ENCODE data around the gene DBH.

The DBH gene

DNA sequence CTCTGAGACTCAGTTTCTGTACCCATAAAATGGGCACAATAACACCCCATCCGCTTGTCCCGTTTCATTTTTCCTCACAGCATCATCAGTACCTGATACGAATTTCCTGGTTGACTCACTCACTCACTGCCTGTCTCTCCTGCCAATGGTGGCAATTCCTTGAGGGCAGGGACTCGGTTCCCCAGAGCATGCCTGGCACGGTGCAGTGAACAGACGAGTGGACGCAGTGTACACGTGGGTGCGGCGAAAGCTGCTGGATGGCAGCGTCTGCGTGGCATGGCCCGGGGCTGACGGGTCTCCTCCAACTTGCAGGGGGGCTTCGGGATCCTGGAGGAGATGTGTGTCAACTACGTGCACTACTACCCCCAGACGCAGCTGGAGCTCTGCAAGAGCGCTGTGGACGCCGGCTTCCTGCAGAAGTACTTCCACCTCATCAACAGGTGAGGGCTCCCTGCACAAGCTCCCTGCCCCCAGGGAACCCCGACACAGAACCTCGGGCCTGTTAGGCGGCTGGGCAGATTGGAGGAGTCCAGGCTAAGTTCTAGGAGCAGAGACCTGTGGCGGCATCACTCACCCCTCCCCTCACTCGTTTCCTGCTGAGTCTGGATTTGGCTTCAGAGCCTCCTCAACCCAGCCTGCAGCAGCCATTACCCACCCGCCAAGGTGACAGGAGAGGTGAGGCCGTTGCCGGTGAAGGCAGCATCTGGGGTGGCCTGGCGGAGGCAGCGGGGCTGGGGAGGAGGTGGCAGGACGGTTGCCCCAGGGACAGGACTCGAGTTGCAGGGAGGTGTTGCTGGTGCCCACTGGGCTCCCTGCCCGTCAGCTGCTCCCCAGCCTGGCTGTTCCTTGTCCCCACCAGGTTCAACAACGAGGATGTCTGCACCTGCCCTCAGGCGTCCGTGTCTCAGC is 20.3 kb downstream of the DBH start:
- H3K4me3 ChIP-seq (ENCODE audit: low read depth, low read length), result no peak overlapping the region
- no peak for DNase-seq (ENCODE audit: low read depth)
- TF ChIP-seq CTCF (IDR thresholded peaks at IDR 0.05; ENCODE audit: control insufficient read depth, extremely low read depth, insufficient read depth), result no peak

DNA sequence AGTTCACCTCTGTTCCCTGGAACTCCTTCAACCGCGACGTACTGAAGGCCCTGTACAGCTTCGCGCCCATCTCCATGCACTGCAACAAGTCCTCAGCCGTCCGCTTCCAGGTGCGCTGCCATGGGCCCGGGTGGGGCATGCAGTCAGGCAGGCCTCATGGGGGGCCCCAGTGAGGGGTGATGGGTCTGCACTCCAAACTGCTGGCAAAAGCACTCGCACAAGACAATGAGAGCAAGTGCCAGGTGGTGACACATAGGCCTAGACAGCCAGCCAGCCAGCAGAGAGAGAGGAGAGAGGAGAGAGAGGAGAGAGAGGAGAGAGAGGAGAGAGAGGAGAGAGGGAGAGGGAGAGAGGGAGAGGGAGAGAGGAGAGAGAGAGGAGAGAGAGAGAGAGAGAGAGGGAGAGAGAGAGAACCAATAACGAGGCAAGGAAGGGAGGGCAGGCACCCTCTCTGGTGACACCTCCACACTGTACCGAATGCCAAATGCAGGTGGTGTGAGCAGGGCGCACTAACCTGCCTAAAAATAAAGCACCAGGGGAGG is 21.0 kb downstream of the DBH start:
- no peak for DNase-seq (ENCODE audit: low read depth)
- TF ChIP-seq CTCF (IDR thresholded peaks at IDR 0.05; ENCODE audit: control insufficient read depth, extremely low read depth, insufficient read depth), result no peak
- no peak overlapping the region for H3K4me3 ChIP-seq (ENCODE audit: low read depth, low read length)

DNA sequence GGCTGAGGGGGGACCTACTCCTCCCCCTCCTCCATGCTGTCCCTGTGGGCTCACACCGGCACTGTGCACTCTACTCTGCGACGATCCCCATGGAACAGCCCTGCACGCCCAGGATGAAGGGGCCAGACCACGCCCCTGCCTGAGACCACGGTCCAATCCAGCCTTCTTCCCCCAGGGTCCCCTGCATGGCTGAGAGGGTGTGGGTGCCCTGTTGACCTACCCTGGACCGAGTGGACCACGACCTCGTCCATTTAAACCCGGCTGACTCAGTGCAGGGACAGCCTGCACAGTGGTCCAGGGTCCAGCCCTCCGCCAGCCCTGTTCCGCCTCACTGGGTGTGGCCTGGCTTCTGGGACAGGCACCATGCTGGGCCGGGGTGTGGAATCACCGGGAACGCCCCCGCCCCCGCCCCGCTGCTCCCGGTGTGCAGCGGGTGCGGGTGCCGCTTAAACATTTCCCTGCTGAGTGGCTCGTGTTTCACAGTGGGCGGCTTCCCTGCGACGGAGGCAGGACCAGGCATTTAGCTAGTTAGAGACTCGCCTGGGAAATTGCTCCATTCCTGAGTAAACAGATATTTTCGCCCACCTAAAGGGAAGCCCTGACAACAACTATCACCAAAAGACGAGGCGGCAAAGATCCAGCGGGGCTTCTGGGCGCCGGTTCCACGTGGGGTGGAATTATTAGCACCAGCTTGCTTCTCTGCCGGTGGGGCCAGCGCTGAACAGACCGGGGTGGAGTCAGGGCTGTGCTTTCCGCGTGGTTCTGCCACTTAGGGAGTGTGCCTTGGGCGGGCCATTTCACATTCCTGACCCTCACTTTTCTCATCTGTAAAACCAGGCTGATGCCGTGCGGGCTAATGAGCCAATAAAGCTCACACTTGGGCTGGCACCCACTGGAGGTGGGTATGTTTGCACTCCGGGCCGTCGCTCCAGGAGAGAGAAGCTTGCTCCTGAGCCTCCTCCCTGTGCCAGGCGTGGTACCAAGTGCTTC is 22.6 kb downstream of the DBH start:
- no peak for TF ChIP-seq CTCF (IDR thresholded peaks at IDR 0.05; ENCODE audit: control insufficient read depth, extremely low read depth, insufficient read depth)
- H3K4me3 ChIP-seq (ENCODE audit: low read depth, low read length), result peak overlapping the region; percentile 14; the same call in 1 of the 2 replicates
- no peak for DNase-seq (ENCODE audit: low read depth)

- no peak overlapping the region for H3K4me3 ChIP-seq (ENCODE audit: low read depth, low read length)
- TF ChIP-seq CTCF (IDR thresholded peaks at IDR 0.05; ENCODE audit: control insufficient read depth, extremely low read depth, insufficient read depth), result no peak
- no peak for DNase-seq (ENCODE audit: low read depth)
Measured at GRCh38 chr9:133659516-133659915, 23.4 kb downstream of the DBH start.

GRCh38 chr9:133661846-133662540 is 25.8 kb downstream of the DBH start:
- DNase-seq (ENCODE audit: low read depth), result no peak
- no peak for TF ChIP-seq CTCF (IDR thresholded peaks at IDR 0.05; ENCODE audit: control insufficient read depth, extremely low read depth, insufficient read depth)
- no peak overlapping the region for H3K4me3 ChIP-seq (ENCODE audit: low read depth, low read length)
